WTC11 (cell line): ENCODE data around the gene DHX36. TPM values are rescaled to one million over a fixed set of nuclear protein-coding genes. Genes with fewer than 3 reads are reported as not detected.

Source experiments
- ATAC-seq: fragments of 200-7000 bp; cut with Tn5 transposase; 2 replicates; pipeline ENCODE4 v1.10.0; 2021; ENCODE audit warnings: mild to moderate bottlenecking, moderate library complexity
- CTCF ChIA-PET: fragments of 300-600 bp; sonication (Branson Sonifier 250); formaldehyde crosslinking; loops from one replicate; lab custom pipeline; 2021; ENCODE audit warnings: antibody characterized with exemption; lab: Charles Lee
- POLR2A ChIA-PET: fragments of 350-600 bp; sonication (Branson Sonifier 250); formaldehyde crosslinking; loops from one replicate; lab custom pipeline; 2021; ENCODE audit warnings: antibody characterized with exemption; lab: Charles Lee
- DNase-seq: peaks from one replicate; pipeline ENCODE4 v3.0.0; 2021; ENCODE audit warnings: low spot score
- H3K27ac Mint-ChIP-seq: 2 replicates; pipeline ENCODE4 v1.8.0; 2021; ENCODE audit warnings: mixed read lengths
- H3K27me3 Mint-ChIP-seq: 2 replicates; pipeline ENCODE4 v1.8.0; 2021; ENCODE audit warnings: low read depth, mild to moderate bottlenecking, moderate library complexity, mixed read lengths
- H3K36me3 Mint-ChIP-seq: 2 replicates; pipeline ENCODE4 v1.8.0; 2021; ENCODE audit warnings: mixed read lengths
- H3K4me1 Mint-ChIP-seq: 2 replicates; pipeline ENCODE4 v1.8.0; 2022; ENCODE audit warnings: mixed read lengths
- H3K4me3 Mint-ChIP-seq: 2 replicates; pipeline ENCODE4 v1.8.0; 2021; ENCODE audit warnings: mild to moderate bottlenecking, moderate library complexity, mixed read lengths
- H3K9me3 Mint-ChIP-seq: 2 replicates; pipeline ENCODE4 v1.8.0; 2021; ENCODE audit warnings: mixed read lengths
- ATF1 ChIP-seq: sonication (generic); formaldehyde crosslinking; IDR thresholded peaks from 2 replicates; pipeline ENCODE4 v1.8.1; 2023; ENCODE audit warnings: mild to moderate bottlenecking, moderate library complexity, missing genetic modification reagents
- CBFB ChIP-seq: sonication (generic); formaldehyde crosslinking; IDR thresholded peaks from 2 replicates; pipeline ENCODE4 v1.8.1; 2022; ENCODE audit warnings: mild to moderate bottlenecking, low read depth, missing genetic modification reagents
- CTCF ChIP-seq: fragments of 200-600 bp; IDR thresholded peaks from 2 replicates; pipeline ENCODE4 v1.8.0; 2022; ENCODE audit warnings: antibody characterized with exemption
- ESRRA ChIP-seq: sonication (generic); formaldehyde crosslinking; IDR thresholded peaks from 2 replicates; pipeline ENCODE4 v1.8.1; 2022; ENCODE audit warnings: mild to moderate bottlenecking, missing genetic modification reagents, borderline replicate concordance
- NFATC4 ChIP-seq: fragments of 250-450 bp; sonication (Bioruptor Pico); IDR thresholded peaks from 2 replicates; pipeline ENCODE4 v1.9.0; 2021; ENCODE audit warnings: mild to moderate bottlenecking
- NR1H2 ChIP-seq: sonication (generic); formaldehyde crosslinking; IDR thresholded peaks from 2 replicates; pipeline ENCODE4 v1.9.0; 2021; ENCODE audit warnings: mild to moderate bottlenecking, moderate library complexity, missing genetic modification reagents
- NR2C2 ChIP-seq: sonication (generic); formaldehyde crosslinking; IDR thresholded peaks from 2 replicates; pipeline ENCODE4 v1.8.0; 2022; ENCODE audit warnings: mild to moderate bottlenecking, missing genetic modification reagents
- NR3C1 ChIP-seq: sonication (generic); formaldehyde crosslinking; conservative IDR thresholded peaks from 2 replicates; pipeline ENCODE4 v1.8.1; 2023; ENCODE audit warnings: low read depth, mild to moderate bottlenecking, missing genetic modification reagents
- PRRX2 ChIP-seq: fragments of 250-450 bp; sonication (Bioruptor Pico); IDR thresholded peaks from 2 replicates; pipeline ENCODE4 v1.8.0; 2021; ENCODE audit warnings: mild to moderate bottlenecking
- TEAD1 ChIP-seq: sonication (generic); formaldehyde crosslinking; IDR thresholded peaks from 2 replicates; pipeline ENCODE4 v1.8.0; 2022; ENCODE audit warnings: mild to moderate bottlenecking, missing genetic modification reagents
- TEAD4 ChIP-seq: sonication (generic); formaldehyde crosslinking; IDR thresholded peaks from 2 replicates; pipeline ENCODE4 v1.8.0; 2022; ENCODE audit warnings: mild to moderate bottlenecking, missing genetic modification reagents
- TP53 ChIP-seq: sonication (generic); formaldehyde crosslinking; IDR thresholded peaks from 2 replicates; pipeline ENCODE4 v1.8.1; 2023; ENCODE audit warnings: mild to moderate bottlenecking, missing genetic modification reagents
- ZNF317 ChIP-seq: sonication (generic); formaldehyde crosslinking; IDR thresholded peaks from 2 replicates; pipeline ENCODE4 v1.8.1; 2023; ENCODE audit warnings: low read depth, mild to moderate bottlenecking, moderate library complexity, missing genetic modification reagents, borderline replicate concordance
- total RNA-seq: library from RNA; stranded (reverse); gene quantifications from 3 replicates; pipeline ENCODE4 v1.2.3, GENCODE V29; 2021
- TF ChIP-seq, protein P1 (sequence below): sonication (generic); formaldehyde crosslinking; IDR thresholded peaks from 2 replicates; pipeline ENCODE4 v1.8.1; 2022; ENCODE audit warnings: low read depth, missing genetic modification reagents, borderline replicate concordance
- TF ChIP-seq, protein P2 (sequence below): sonication (generic); formaldehyde crosslinking; IDR thresholded peaks from 2 replicates; pipeline ENCODE4 v1.8.0; 2022; ENCODE audit warnings: missing genetic modification reagents
- TF ChIP-seq, protein P3 (sequence below): sonication (generic); formaldehyde crosslinking; IDR thresholded peaks from 2 replicates; pipeline ENCODE4 v1.8.1; 2023; ENCODE audit warnings: mild to moderate bottlenecking, missing genetic modification reagents, moderate library complexity

Gene DHX36
- total RNA-seq, 1 experiment from 2014 or later = 100 TPM

- Mint-ChIP-seq H3K27me3 (no peaks in the 10 kb centered on the region), H3K27ac (no peak overlapping the region), H3K36me3 (no peaks in the 10 kb centered on the region), H3K4me3 (no peak overlapping the region), H3K4me1 (no peaks in the 10 kb centered on the region), H3K9me3 (no peaks in the 10 kb centered on the region)
- ChIA-PET CTCF (no interaction called here), POLR2A (no interaction called here)
- ATAC-seq (no peak), DNase-seq (no peak)
- no peak for TF ChIP-seq NR2C2 (CRISPR knock-in tag)
- no peak for TF ChIP-seq ZNF317 (CRISPR knock-in tag)
- TF ChIP-seq, protein P1, sequence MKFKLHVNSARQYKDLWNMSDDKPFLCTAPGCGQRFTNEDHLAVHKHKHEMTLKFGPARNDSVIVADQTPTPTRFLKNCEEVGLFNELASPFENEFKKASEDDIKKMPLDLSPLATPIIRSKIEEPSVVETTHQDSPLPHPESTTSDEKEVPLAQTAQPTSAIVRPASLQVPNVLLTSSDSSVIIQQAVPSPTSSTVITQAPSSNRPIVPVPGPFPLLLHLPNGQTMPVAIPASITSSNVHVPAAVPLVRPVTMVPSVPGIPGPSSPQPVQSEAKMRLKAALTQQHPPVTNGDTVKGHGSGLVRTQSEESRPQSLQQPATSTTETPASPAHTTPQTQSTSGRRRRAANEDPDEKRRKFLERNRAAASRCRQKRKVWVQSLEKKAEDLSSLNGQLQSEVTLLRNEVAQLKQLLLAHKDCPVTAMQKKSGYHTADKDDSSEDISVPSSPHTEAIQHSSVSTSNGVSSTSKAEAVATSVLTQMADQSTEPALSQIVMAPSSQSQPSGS (CRISPR knock-in tag) = no peak
- TF ChIP-seq NR3C1 (CRISPR knock-in tag) = no peak
- no peak for TF ChIP-seq ATF1 (CRISPR knock-in tag)
- no peak for TF ChIP-seq TEAD1 (CRISPR knock-in tag)
- TF ChIP-seq, protein P2, sequence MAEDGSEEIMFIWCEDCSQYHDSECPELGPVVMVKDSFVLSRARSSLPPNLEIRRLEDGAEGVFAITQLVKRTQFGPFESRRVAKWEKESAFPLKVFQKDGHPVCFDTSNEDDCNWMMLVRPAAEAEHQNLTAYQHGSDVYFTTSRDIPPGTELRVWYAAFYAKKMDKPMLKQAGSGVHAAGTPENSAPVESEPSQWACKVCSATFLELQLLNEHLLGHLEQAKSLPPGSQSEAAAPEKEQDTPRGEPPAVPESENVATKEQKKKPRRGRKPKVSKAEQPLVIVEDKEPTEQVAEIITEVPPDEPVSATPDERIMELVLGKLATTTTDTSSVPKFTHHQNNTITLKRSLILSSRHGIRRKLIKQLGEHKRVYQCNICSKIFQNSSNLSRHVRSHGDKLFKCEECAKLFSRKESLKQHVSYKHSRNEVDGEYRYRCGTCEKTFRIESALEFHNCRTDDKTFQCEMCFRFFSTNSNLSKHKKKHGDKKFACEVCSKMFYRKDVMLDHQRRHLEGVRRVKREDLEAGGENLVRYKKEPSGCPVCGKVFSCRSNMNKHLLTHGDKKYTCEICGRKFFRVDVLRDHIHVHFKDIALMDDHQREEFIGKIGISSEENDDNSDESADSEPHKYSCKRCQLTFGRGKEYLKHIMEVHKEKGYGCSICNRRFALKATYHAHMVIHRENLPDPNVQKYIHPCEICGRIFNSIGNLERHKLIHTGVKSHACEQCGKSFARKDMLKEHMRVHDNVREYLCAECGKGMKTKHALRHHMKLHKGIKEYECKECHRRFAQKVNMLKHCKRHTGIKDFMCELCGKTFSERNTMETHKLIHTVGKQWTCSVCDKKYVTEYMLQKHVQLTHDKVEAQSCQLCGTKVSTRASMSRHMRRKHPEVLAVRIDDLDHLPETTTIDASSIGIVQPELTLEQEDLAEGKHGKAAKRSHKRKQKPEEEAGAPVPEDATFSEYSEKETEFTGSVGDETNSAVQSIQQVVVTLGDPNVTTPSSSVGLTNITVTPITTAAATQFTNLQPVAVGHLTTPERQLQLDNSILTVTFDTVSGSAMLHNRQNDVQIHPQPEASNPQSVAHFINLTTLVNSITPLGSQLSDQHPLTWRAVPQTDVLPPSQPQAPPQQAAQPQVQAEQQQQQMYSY (CRISPR knock-in tag) = no peak
- TF ChIP-seq, protein P3, sequence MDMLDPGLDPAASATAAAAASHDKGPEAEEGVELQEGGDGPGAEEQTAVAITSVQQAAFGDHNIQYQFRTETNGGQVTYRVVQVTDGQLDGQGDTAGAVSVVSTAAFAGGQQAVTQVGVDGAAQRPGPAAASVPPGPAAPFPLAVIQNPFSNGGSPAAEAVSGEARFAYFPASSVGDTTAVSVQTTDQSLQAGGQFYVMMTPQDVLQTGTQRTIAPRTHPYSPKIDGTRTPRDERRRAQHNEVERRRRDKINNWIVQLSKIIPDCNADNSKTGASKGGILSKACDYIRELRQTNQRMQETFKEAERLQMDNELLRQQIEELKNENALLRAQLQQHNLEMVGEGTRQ (CRISPR knock-in tag) = no peak
- no peak for TF ChIP-seq TP53 (CRISPR knock-in tag)
- TF ChIP-seq NR1H2 (CRISPR knock-in tag) = no peak
Measured at GRCh38 chr3:154338570-154338969, 14.3 kb upstream of the DHX36 start.

GRCh38 chr3:154338008-154338407, 13.7 kb upstream of the DHX36 start:
- no peak for ATAC-seq

GRCh38 chr3:154334973-154335420, 10.7 kb upstream of the DHX36 start:
- Mint-ChIP-seq H3K27me3 (no peaks in the 10 kb centered on the region; the same call in 1 of the 2 replicates), H3K36me3 (no peaks in the 10 kb centered on the region), H3K9me3 (no peaks in the 10 kb centered on the region), H3K27ac (no peak overlapping the region), H3K4me1 (no peaks in the 10 kb centered on the region), H3K4me3 (no peak overlapping the region)
- ChIA-PET POLR2A (no interaction called here), CTCF (interaction anchor here (0.7 kb wide), 1 partner anchor 95 kb away, joined by 3 read pairs; the partner anchor contains the start of gene GPR149)
- TF ChIP-seq CBFB (CRISPR knock-in tag) (no peak), PRRX2 (CRISPR knock-in tag) (no peak), TEAD4 (CRISPR knock-in tag) (no peak), ESRRA (CRISPR knock-in tag) (no peak), CTCF (peak; percentile 31; the same call in 1 of the 2 replicates), NFATC4 (CRISPR knock-in tag) (no peak)
- DNase-seq (no peak), ATAC-seq (peak; percentile 32; the same call in 1 of the 2 replicates)

More at GRCh38 chr3:154338008-154338407, 13.7 kb upstream of the DHX36 start:
- H3K9me3 Mint-ChIP-seq = no peaks in the 10 kb centered on the region
- DNase-seq = no peak
- no peak overlapping the region for H3K4me3 Mint-ChIP-seq
- CTCF ChIA-PET = no interaction called here
- no peaks in the 10 kb centered on the region for H3K4me1 Mint-ChIP-seq
- no peak overlapping the region for H3K27ac Mint-ChIP-seq
- H3K36me3 Mint-ChIP-seq = no peaks in the 10 kb centered on the region
- H3K27me3 Mint-ChIP-seq = no peaks in the 10 kb centered on the region
- no peak for TF ChIP-seq ATF1 (CRISPR knock-in tag)
- POLR2A ChIA-PET = no interaction called here
